ENCODE results near the gene DNAJC18. TPM values are rescaled to one million over a fixed set of nuclear protein-coding genes. Genes with fewer than 3 reads are reported as not detected.

Gene DNAJC18
- total RNA-seq, 2 experiments from 2014 or later, result 54.1 to 56.0 TPM

- peak; percentile 100 for DNase-seq
- Mint-ChIP-seq H3K36me3 (peaks cover 4% of the 10 kb centered on the region), H3K27me3 (no peaks in the 10 kb centered on the region), H3K4me3 (peak within 1 kb of the TSS; percentile 91), H3K27ac (peak within 1 kb of the TSS; percentile 99), H3K9me3 (no peaks in the 10 kb centered on the region), H3K4me1 (ENCODE audit: low read depth) (peaks cover 34% of the 10 kb centered on the region)
- intact Hi-C loops (cut with micrococcal nuclease), result loop anchor here (1.0 to 5.0 kb wide), 5 partner anchors 10 to 343 kb away; partner anchors contain the start of genes DNAJC18 and UBE2D2
- ChIA-PET POLR2A (interaction anchor here (0.7 to 3.1 kb wide), 8 partner anchors 9 to 159 kb away, joined by 3 to 22 read pairs (median 4); partner anchors contain the start of genes DNAJC18, PAIP2, PROB1 and STING1), CTCF (interaction anchor here (0.8 to 4.4 kb wide), 9 partner anchors 10 to 110 kb away, joined by 3 to 37 read pairs (median 7); partner anchors contain the start of genes DNAJC18, MZB1, PAIP2 and PROB1)
Observed at GRCh38 chr5:139403787-139404483, 35.4 kb downstream of the DNAJC18 start, which contains the start of gene SPATA24. SPATA24 (minus strand) TSS chr5:139404089; CDS start chr5:139404060, 29 bp downstream.

GRCh38 chr5:139403418-139403786 lies 35.9 kb downstream of the DNAJC18 start:
- Mint-ChIP-seq H3K9me3 (no peaks in the 10 kb centered on the region), H3K36me3 (peaks cover 4% of the 10 kb centered on the region), H3K4me3 (peak overlapping the region; percentile 91), H3K27ac (peak overlapping the region; percentile 99), H3K4me1 (ENCODE audit: low read depth) (peaks cover 34% of the 10 kb centered on the region), H3K27me3 (no peaks in the 10 kb centered on the region)
- intact Hi-C loops (cut with micrococcal nuclease), result loop anchor here (5.0 kb wide), 1 partner anchor 344 kb away; no protein-coding TSS in a partner anchor
- no peak for DNase-seq
- ChIA-PET CTCF (interaction anchor here (0.8 to 4.4 kb wide), 10 partner anchors 8 to 111 kb away, joined by 3 to 37 read pairs (median 7); partner anchors contain the start of genes DNAJC18, MZB1, PAIP2 and PROB1), POLR2A (interaction anchor here (0.7 to 3.1 kb wide), 7 partner anchors 8 to 160 kb away, joined by 3 to 22 read pairs (median 4); partner anchors contain the start of genes DNAJC18, PAIP2, PROB1 and STING1)

- H3K4me1 Mint-ChIP-seq (ENCODE audit: low read depth), result peaks cover 34% of the 10 kb centered on the region
- peak; percentile 55 for DNase-seq
- CTCF ChIA-PET, result interaction anchor here (0.7 to 4.4 kb wide), 12 partner anchors 8 to 578 kb away, joined by 3 to 37 read pairs (median 6); partner anchors contain the start of genes DNAJC18, MZB1, PAIP2 and PROB1
- no peaks in the 10 kb centered on the region for H3K27me3 Mint-ChIP-seq
- peak overlapping the region; percentile 99 for H3K27ac Mint-ChIP-seq
- peak overlapping the region; percentile 91 for H3K4me3 Mint-ChIP-seq
- POLR2A ChIA-PET, result interaction anchor here (2.7 to 3.1 kb wide), 2 partner anchors 10 to 12 kb away, joined by 16 to 22 read pairs; no protein-coding TSS in a partner anchor
- no peaks in the 10 kb centered on the region for H3K9me3 Mint-ChIP-seq
- intact Hi-C loops (cut with micrococcal nuclease), result loop anchor here (5.0 kb wide), 1 partner anchor 345 kb away; no protein-coding TSS in a partner anchor
- H3K36me3 Mint-ChIP-seq, result peaks cover 2% of the 10 kb centered on the region
Observed at GRCh38 chr5:139402561-139403158, 36.7 kb downstream of the DNAJC18 start.

- intact Hi-C loops (cut with micrococcal nuclease), result loop anchor here (5.0 kb wide), 1 partner anchor 346 kb away; no protein-coding TSS in a partner anchor
- no peaks in the 10 kb centered on the region for H3K27me3 Mint-ChIP-seq
- H3K9me3 Mint-ChIP-seq, result no peaks in the 10 kb centered on the region
- CTCF ChIA-PET, result interaction anchor here (0.8 to 4.4 kb wide), 5 partner anchors 9 to 112 kb away, joined by 3 to 37 read pairs (median 7); partner anchors contain the start of genes MZB1, PAIP2 and PROB1
- DNase-seq, result no peak
- peaks cover 5% of the 10 kb centered on the region for H3K36me3 Mint-ChIP-seq
- POLR2A ChIA-PET, result interaction anchor here (2.7 to 3.1 kb wide), 2 partner anchors 9 to 14 kb away, joined by 16 to 22 read pairs; no protein-coding TSS in a partner anchor
- peaks cover 33% of the 10 kb centered on the region for H3K4me1 Mint-ChIP-seq (ENCODE audit: low read depth)
- H3K27ac Mint-ChIP-seq, result no peak overlapping the region
- H3K4me3 Mint-ChIP-seq, result no peak overlapping the region
Observed at GRCh38 chr5:139401546-139401945, 37.8 kb downstream of the DNAJC18 start.

GRCh38 chr5:139399501-139400121 lies 39.7 kb downstream of the DNAJC18 start:
- Mint-ChIP-seq H3K36me3 (peaks cover 15% of the 10 kb centered on the region), H3K4me3 (no peak overlapping the region), H3K27ac (peak overlapping the region; percentile 50), H3K4me1 (ENCODE audit: low read depth) (peaks cover 32% of the 10 kb centered on the region), H3K27me3 (no peaks in the 10 kb centered on the region), H3K9me3 (no peaks in the 10 kb centered on the region)
- POLR2A ChIA-PET, result interaction anchor here (0.9 to 1.5 kb wide), 2 partner anchors 14 to 17 kb away, joined by 3 to 5 read pairs; no protein-coding TSS in a partner anchor
- peak; percentile 37 for DNase-seq
- CTCF ChIA-PET, result no interaction called here
- intact Hi-C loops (cut with micrococcal nuclease), result loop anchor here (5.0 kb wide), 1 partner anchor 348 kb away; no protein-coding TSS in a partner anchor

GRCh38 chr5:139397921-139398320 lies 41.4 kb downstream of the DNAJC18 start:
- CTCF ChIA-PET, result interaction anchor here (1.4 kb wide), 1 partner anchor 24 kb away, joined by 4 read pairs; no protein-coding TSS in a partner anchor
- peaks cover 21% of the 10 kb centered on the region for H3K4me1 Mint-ChIP-seq (ENCODE audit: low read depth)
- no peaks in the 10 kb centered on the region for H3K9me3 Mint-ChIP-seq
- intact Hi-C loops (cut with micrococcal nuclease), result no loop called here
- H3K4me3 Mint-ChIP-seq, result no peak overlapping the region
- DNase-seq, result no peak
- POLR2A ChIA-PET, result interaction anchor here (0.7 kb wide), 1 partner anchor 191 kb away, joined by 3 read pairs; no protein-coding TSS in a partner anchor
- no peaks in the 10 kb centered on the region for H3K27me3 Mint-ChIP-seq
- no peak overlapping the region for H3K27ac Mint-ChIP-seq
- peaks cover 15% of the 10 kb centered on the region for H3K36me3 Mint-ChIP-seq

- POLR2A ChIA-PET, result no interaction called here
- H3K4me1 Mint-ChIP-seq (ENCODE audit: low read depth), result peaks cover 17% of the 10 kb centered on the region
- peaks cover 19% of the 10 kb centered on the region for H3K36me3 Mint-ChIP-seq
- no peaks in the 10 kb centered on the region for H3K9me3 Mint-ChIP-seq
- CTCF ChIA-PET, result no interaction called here
- no peak overlapping the region for H3K27ac Mint-ChIP-seq
- no peak overlapping the region for H3K4me3 Mint-ChIP-seq
- H3K27me3 Mint-ChIP-seq, result no peaks in the 10 kb centered on the region
- intact Hi-C loops (cut with micrococcal nuclease), result no loop called here
- no peak for DNase-seq
Observed at GRCh38 chr5:139396691-139397090, 42.6 kb downstream of the DNAJC18 start.

- ChIA-PET CTCF (interaction anchor here (1.1 kb wide), 1 partner anchor 54 kb away, joined by 3 read pairs; the partner anchor contains the start of gene PAIP2), POLR2A (interaction anchor here (0.9 to 1.7 kb wide), 2 partner anchors 8 to 102 kb away, joined by 4 read pairs; partner anchors contain the start of gene SPATA24)
- H3K4me3 Mint-ChIP-seq, result peak overlapping the region; percentile 55
- intact Hi-C loops (cut with micrococcal nuclease), result no loop called here
- H3K9me3 Mint-ChIP-seq, result no peaks in the 10 kb centered on the region
- H3K27me3 Mint-ChIP-seq, result no peaks in the 10 kb centered on the region
- peaks cover 24% of the 10 kb centered on the region for H3K4me1 Mint-ChIP-seq (ENCODE audit: low read depth)
- no peak overlapping the region for H3K27ac Mint-ChIP-seq
- peaks cover 19% of the 10 kb centered on the region for H3K36me3 Mint-ChIP-seq
- DNase-seq, result no peak
Observed at GRCh38 chr5:139395844-139396640, 43.3 kb downstream of the DNAJC18 start.

- Mint-ChIP-seq H3K4me3 (peak within 1 kb of the TSS; percentile 93), H3K27me3 (no peaks in the 10 kb centered on the region), H3K4me1 (ENCODE audit: low read depth) (peaks cover 34% of the 10 kb centered on the region), H3K36me3 (peaks cover 19% of the 10 kb centered on the region), H3K27ac (no peak within 1 kb of the TSS), H3K9me3 (no peaks in the 10 kb centered on the region)
- POLR2A ChIA-PET, result interaction anchor here (0.9 to 5.5 kb wide), 3 partner anchors 9 to 101 kb away, joined by 4 to 57 read pairs (median 4); partner anchors contain the start of gene SPATA24
- CTCF ChIA-PET, result interaction anchor here (0.7 to 5.8 kb wide), 4 partner anchors 8 to 88 kb away, joined by 3 to 37 read pairs (median 3); partner anchors contain the start of genes PAIP2, SPATA24 and STING1
- no peak for DNase-seq
- intact Hi-C loops (cut with micrococcal nuclease), result loop anchor here (5.0 kb wide), 1 partner anchor 198 kb away; the partner anchor contains the start of gene SIL1
Observed at GRCh38 chr5:139394654-139395566, 44.4 kb downstream of the DNAJC18 start, which contains the start of gene PROB1. PROB1 (minus strand) TSS chr5:139395104; CDS start chr5:139395081, 23 bp downstream.

Data from activated CD4-positive, alpha-beta memory T cell treated with anti-CD3 and anti-CD28 coated beads for 36 hours (primary cell).